Umbilical cord (tissue), 2 donors: ENCODE data around the gene OR51V1. TPM values are rescaled to one million over a fixed set of nuclear protein-coding genes. Genes with fewer than 3 reads are reported as not detected.

ENCODE experiments used
- DNase-seq: peaks from one replicate; pipeline ENCODE4 v3.0.0-alpha.2; 2015; ENCODE audit warnings: low spot score
- total RNA-seq: library from RNA; depleted of rRNA; stranded (reverse); fragments of >200 nt; gene quantifications from one replicate; pipeline ENCODE4 v1.2.3, GENCODE V29; 2014; ENCODE audit warnings: low replicate concordance; ENCODE audit not compliant: insufficient read depth

The OR51V1 gene
- total RNA-seq, 1 donor from 2014 or later, result 15.9 TPM

- DNase-seq, result no peak
Measured at GRCh38 chr11:5231111-5231510, 30.6 kb upstream of the OR51V1 start.

- DNase-seq, result no peak
Measured at GRCh38 chr11:5230266-5230665, 29.8 kb upstream of the OR51V1 start.

GRCh38 chr11:5229796-5230195 lies 29.3 kb upstream of the OR51V1 start:
- no peak for DNase-seq

GRCh38 chr11:5229356-5229755 lies 28.9 kb upstream of the OR51V1 start:
- no peak for DNase-seq

GRCh38 chr11:5228124-5228523 lies 27.6 kb upstream of the OR51V1 start:
- DNase-seq, result no peak

- DNase-seq, result no peak
Measured at GRCh38 chr11:5227681-5228080, 27.2 kb upstream of the OR51V1 start.

- no peak for DNase-seq
Measured at GRCh38 chr11:5226732-5227310, 26.3 kb upstream of the OR51V1 start, which contains the start of gene HBB. Gene HBB (minus strand): TSS chr11:5227071. CDS start chr11:5227021, 50 bp downstream.

GRCh38 chr11:5225480-5225871 lies 25.0 kb upstream of the OR51V1 start:
- peak; percentile 9 for DNase-seq

GRCh38 chr11:5224538-5225479 lies 24.3 kb upstream of the OR51V1 start:
- DNase-seq, result no peak

- no peak for DNase-seq
Measured at GRCh38 chr11:5223686-5224085, 23.2 kb upstream of the OR51V1 start.

- no peak for DNase-seq
Measured at GRCh38 chr11:5223146-5223545, 22.7 kb upstream of the OR51V1 start.

GRCh38 chr11:5210376-5210885 lies 9.9 kb upstream of the OR51V1 start:
- DNase-seq, result no peak

GRCh38 chr11:5204787-5205186 lies 4.3 kb upstream of the OR51V1 start:
- peak; percentile 86 for DNase-seq

- DNase-seq, result no peak
Measured at GRCh38 chr11:5203366-5203765, 2.9 kb upstream of the OR51V1 start.

GRCh38 chr11:5198285-5198684 lies 2.2 kb downstream of the OR51V1 start:
- DNase-seq, result peak; percentile 17

- DNase-seq, result peak; percentile 53
Measured at GRCh38 chr11:5197536-5197935, 2.9 kb downstream of the OR51V1 start.

- DNase-seq, result no peak
Measured at GRCh38 chr11:5196731-5197130, 3.8 kb downstream of the OR51V1 start.

- DNase-seq, result no peak
Measured at GRCh38 chr11:5196067-5196466, 4.4 kb downstream of the OR51V1 start.

- DNase-seq, result no peak
Measured at GRCh38 chr11:5192738-5193137, 7.7 kb downstream of the OR51V1 start.

- no peak for DNase-seq
Measured at GRCh38 chr11:5188201-5188600, 12.3 kb downstream of the OR51V1 start.

GRCh38 chr11:5178046-5178837 lies 22.2 kb downstream of the OR51V1 start:
- DNase-seq, result peak; percentile 66

GRCh38 chr11:5174934-5175333 lies 25.5 kb downstream of the OR51V1 start:
- no peak for DNase-seq
